C4-2B (cell line): ENCODE data around the gene CALD1.

Experiments
- H3K27ac ChIP-seq: fragments of 450-650 bp; 2 replicates; pipeline ENCODE4 v1.5.1; 2017
- ZFX ChIP-seq: fragments of 450-650 bp; IDR thresholded peaks from 2 replicates; pipeline ENCODE4 v1.6.1; 2017
- TF ChIP-seq, protein P1 (sequence below): fragments of 450-650 bp; conservative IDR thresholded peaks from 2 replicates; pipeline ENCODE4 v1.5.1; 2017; ENCODE audit warnings: mild to moderate bottlenecking

Gene CALD1

DNA sequence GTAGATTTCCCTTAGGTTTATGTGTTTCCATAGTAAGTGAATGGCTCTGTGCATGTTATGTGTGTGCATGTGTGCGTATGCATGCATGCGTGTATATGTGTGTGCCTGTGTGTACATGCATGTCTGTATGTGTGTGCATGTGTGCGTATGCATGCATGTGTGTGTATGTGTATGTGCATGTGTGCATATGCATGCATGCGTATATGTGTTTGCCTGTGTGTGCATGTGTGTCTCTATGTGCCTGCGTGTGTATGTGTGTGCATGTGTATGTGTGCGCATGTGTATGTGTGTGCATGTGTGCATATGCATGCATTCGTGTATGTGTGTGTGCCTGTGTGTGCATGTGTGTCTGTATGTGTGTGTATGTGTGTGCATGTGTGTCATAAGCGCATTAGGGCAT lies 108.1 kb downstream of the CALD1 start:
- TF ChIP-seq, protein P1, sequence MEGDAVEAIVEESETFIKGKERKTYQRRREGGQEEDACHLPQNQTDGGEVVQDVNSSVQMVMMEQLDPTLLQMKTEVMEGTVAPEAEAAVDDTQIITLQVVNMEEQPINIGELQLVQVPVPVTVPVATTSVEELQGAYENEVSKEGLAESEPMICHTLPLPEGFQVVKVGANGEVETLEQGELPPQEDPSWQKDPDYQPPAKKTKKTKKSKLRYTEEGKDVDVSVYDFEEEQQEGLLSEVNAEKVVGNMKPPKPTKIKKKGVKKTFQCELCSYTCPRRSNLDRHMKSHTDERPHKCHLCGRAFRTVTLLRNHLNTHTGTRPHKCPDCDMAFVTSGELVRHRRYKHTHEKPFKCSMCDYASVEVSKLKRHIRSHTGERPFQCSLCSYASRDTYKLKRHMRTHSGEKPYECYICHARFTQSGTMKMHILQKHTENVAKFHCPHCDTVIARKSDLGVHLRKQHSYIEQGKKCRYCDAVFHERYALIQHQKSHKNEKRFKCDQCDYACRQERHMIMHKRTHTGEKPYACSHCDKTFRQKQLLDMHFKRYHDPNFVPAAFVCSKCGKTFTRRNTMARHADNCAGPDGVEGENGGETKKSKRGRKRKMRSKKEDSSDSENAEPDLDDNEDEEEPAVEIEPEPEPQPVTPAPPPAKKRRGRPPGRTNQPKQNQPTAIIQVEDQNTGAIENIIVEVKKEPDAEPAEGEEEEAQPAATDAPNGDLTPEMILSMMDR: no peak
- TF ChIP-seq ZFX: no peak
- H3K27ac ChIP-seq: no peak overlapping the region

DNA sequence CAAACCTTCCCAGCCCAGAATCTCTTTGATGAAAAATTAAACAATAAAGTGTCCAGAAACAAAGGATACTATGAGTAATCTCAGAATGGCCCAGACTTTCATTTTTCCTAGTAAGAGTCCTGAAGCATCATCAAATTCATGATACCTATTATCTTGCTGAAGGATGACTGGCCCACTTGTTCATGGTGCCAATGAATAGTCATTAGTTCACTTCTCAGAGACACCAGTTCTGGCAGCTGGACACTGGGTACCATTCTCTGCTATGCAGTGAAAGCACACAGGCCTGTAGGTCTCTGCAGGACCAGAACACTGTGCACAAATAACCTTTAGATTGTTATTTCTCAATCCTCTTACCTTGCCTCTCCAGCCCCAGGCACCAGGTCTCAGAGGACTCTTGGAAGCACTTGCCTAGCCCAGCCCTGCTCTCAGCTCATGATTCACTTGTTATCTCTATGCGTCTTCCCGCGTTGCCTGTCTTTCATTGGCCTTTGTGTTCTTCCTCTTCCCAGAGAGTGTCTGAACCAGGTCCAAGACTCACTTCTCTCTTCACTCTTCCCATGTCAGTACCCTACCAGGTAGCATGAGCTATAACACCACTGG lies 108.8 kb downstream of the CALD1 start:
- no peak overlapping the region for H3K27ac ChIP-seq
- TF ChIP-seq ZFX: no peak
- TF ChIP-seq, protein P1: no peak

GRCh38 chr7:134890246-134891240 lies 111.1 kb downstream of the CALD1 start:
- H3K27ac ChIP-seq: peak overlapping the region; percentile 72
- TF ChIP-seq, protein P1: no peak
- TF ChIP-seq ZFX: no peak

GRCh38 chr7:134891262-134891695 lies 111.8 kb downstream of the CALD1 start:
- peak overlapping the region; percentile 72 for H3K27ac ChIP-seq
- TF ChIP-seq ZFX: no peak
- TF ChIP-seq, protein P1: no peak

- TF ChIP-seq, protein P1: no peak
- TF ChIP-seq ZFX: no peak
- peak overlapping the region; percentile 72 for H3K27ac ChIP-seq
Observed at GRCh38 chr7:134891696-134892678, 112.6 kb downstream of the CALD1 start.

DNA sequence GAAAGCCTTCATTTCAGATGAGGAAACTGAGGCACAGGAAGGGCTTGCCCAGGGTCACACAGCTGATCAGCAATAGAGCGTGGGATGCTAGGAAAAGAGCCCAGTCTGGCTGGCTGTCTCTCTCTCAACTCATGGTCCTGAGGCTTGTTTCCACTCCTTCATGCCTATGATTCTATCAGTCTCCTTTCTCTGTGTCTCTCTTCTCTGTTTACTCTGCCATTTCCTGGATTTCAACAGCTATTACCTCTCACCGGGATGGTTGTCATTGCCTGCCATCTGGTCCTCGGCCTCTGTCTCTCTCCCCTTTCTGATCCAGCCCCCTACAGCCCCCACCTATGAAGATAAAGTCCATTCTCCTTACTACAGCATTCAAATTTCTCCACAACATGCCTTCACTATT lies 113.5 kb downstream of the CALD1 start:
- H3K27ac ChIP-seq: no peak overlapping the region; the same call in 1 of the 2 replicates
- TF ChIP-seq, protein P1: no peak
- no peak for TF ChIP-seq ZFX
